OCI-LY1 (cell line): ENCODE data around the gene CCT2.
A peak's percentile ranks its signal among the peaks of the same experiment; 100 is the strongest.

ENCODE experiments used
- H2AFZ ChIP-seq: fragments of 200-600 bp; sonication (generic), shearing (Covaris generic); 2 replicates; pipeline ENCODE4 v1.6.0; 2014; ENCODE audit warnings: antibody characterized with exemption, mild to moderate bottlenecking, low read length
- H3F3A ChIP-seq: fragments of 200-600 bp; sonication (generic), shearing (Covaris generic); 2 replicates; pipeline ENCODE4 v1.6.0; 2014; ENCODE audit warnings: mild to moderate bottlenecking, antibody characterized with exemption, low read length, moderate library complexity; ENCODE audit not compliant: insufficient read depth
- H3K27ac ChIP-seq: fragments of 200-600 bp; sonication (generic); 2 replicates; pipeline ENCODE4 v1.5.1; 2014; ENCODE audit warnings: low read length, mixed run types, mild to moderate bottlenecking, low read depth; ENCODE audit not compliant: poor library complexity, severe bottlenecking
- H3K27me3 ChIP-seq: fragments of 200-600 bp; sonication (generic); 2 replicates; pipeline ENCODE4 v1.6.0; 2014; ENCODE audit warnings: antibody characterized with exemption, mild to moderate bottlenecking, low read length, moderate library complexity; ENCODE audit not compliant: insufficient read depth
- H3K36me3 ChIP-seq: fragments of 200-600 bp; sonication (generic); 2 replicates; pipeline ENCODE4 v1.6.1; 2014; ENCODE audit warnings: mild to moderate bottlenecking, antibody characterized with exemption, low read length, moderate library complexity, mixed read lengths; ENCODE audit not compliant: insufficient read depth
- H3K4me1 ChIP-seq: fragments of 200-600 bp; sonication (generic); 2 replicates; pipeline ENCODE4 v1.5.1; 2014; ENCODE audit warnings: mild to moderate bottlenecking, low read length, moderate library complexity; ENCODE audit not compliant: insufficient read depth, severe bottlenecking
- H3K4me2 ChIP-seq: fragments of 200-600 bp; sonication (generic), shearing (Covaris generic); 2 replicates; pipeline ENCODE4 v1.6.1; 2014; ENCODE audit warnings: low read length
- H3K4me3 ChIP-seq: fragments of 200-600 bp; sonication (generic); 2 replicates; pipeline ENCODE4 v1.5.1; 2014; ENCODE audit warnings: low read length, low read depth, mild to moderate bottlenecking, mixed read lengths; ENCODE audit not compliant: poor library complexity, severe bottlenecking
- H3K79me2 ChIP-seq: fragments of 200-600 bp; shearing (Covaris generic); 2 replicates; pipeline ENCODE4 v1.6.1; 2016; ENCODE audit warnings: mixed run types, low read length, mixed read lengths; ENCODE audit not compliant: insufficient read depth
- H3K9ac ChIP-seq: fragments of 200-600 bp; sonication (generic), shearing (Covaris generic); 2 replicates; pipeline ENCODE4 v1.6.1; 2014; ENCODE audit warnings: mild to moderate bottlenecking, low read length, mixed read lengths
- H3K9me2 ChIP-seq: fragments of 200-600 bp; sonication (generic), shearing (Covaris generic); 2 replicates; pipeline ENCODE4 v1.6.1; 2014; ENCODE audit warnings: low read depth, mild to moderate bottlenecking, low read length, mixed read lengths
- H3K9me3 ChIP-seq: fragments of 200-600 bp; shearing (Covaris generic); 2 replicates; pipeline ENCODE4 v1.6.1; 2014; ENCODE audit warnings: low read length, mixed read lengths
- H4K20me1 ChIP-seq: fragments of 200-600 bp; sonication (generic), shearing (Covaris generic); 2 replicates; pipeline ENCODE4 v1.6.0; 2016; ENCODE audit warnings: mild to moderate bottlenecking, low read length; ENCODE audit not compliant: insufficient read depth
- CTCF ChIP-seq: fragments of 200-600 bp; sonication (generic), shearing (Covaris generic); IDR thresholded peaks from 2 replicates; pipeline ENCODE4 v1.5.1; 2017; ENCODE audit warnings: mild to moderate bottlenecking, antibody characterized with exemption, low read length, moderate library complexity, mixed read lengths
- EZH2 ChIP-seq: fragments of 200-600 bp; sonication (generic), shearing (Covaris generic); IDR thresholded peaks from 2 replicates; pipeline ENCODE4 v1.8.0; 2017; ENCODE audit warnings: borderline replicate concordance, mixed run types, mild to moderate bottlenecking, antibody characterized with exemption, low read length, moderate library complexity, mixed read lengths

Gene CCT2

DNA sequence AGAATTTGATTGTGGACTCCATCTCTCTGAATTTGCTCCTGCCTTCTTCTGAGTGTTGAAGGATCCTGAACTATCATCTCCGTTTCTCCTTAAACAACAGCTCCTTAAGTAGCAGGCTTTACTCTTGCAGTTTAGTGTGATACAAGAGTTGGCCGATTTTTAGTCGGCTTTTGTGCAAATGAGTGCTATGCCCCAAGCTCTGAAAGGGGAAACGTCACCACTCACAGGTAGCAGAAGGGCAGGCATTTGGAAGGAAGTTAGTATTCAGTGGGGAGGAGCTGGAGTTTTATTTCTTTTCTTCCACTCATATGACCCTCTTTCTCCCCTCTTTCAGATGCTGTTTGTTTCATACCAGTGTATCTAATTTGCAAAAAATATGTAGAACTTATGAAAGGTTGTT lies 61.9 kb downstream of the CCT2 start:
- TF ChIP-seq EZH2 (no peak), CTCF (no peak)
- no peak overlapping the region for H3K4me3 ChIP-seq
- no peaks in the 10 kb centered on the region for H3F3A ChIP-seq
- no peak overlapping the region for H3K4me2 ChIP-seq
- no peaks in the 10 kb centered on the region for H3K9me2 ChIP-seq
- H3K27ac ChIP-seq = no peak overlapping the region
- no peaks in the 10 kb centered on the region for H3K36me3 ChIP-seq
- H3K9me3 ChIP-seq = no peaks in the 10 kb centered on the region
- no peaks in the 10 kb centered on the region for H4K20me1 ChIP-seq
- peaks cover 4% of the 10 kb centered on the region for H3K4me1 ChIP-seq
- no peaks in the 10 kb centered on the region for H3K27me3 ChIP-seq
- H3K9ac ChIP-seq = no peak overlapping the region
- no peak overlapping the region for H2AFZ ChIP-seq
- no peaks in the 10 kb centered on the region for H3K79me2 ChIP-seq

- no peak for TF ChIP-seq EZH2
- TF ChIP-seq CTCF = no peak
- H3K9me3 ChIP-seq = no peaks in the 10 kb centered on the region
- no peak overlapping the region for H3K4me3 ChIP-seq
- no peaks in the 10 kb centered on the region for H3K27me3 ChIP-seq
- H2AFZ ChIP-seq = no peak overlapping the region
- H3K9me2 ChIP-seq = no peaks in the 10 kb centered on the region
- peaks cover 4% of the 10 kb centered on the region for H3K4me1 ChIP-seq
- H4K20me1 ChIP-seq = no peaks in the 10 kb centered on the region
- no peaks in the 10 kb centered on the region for H3K36me3 ChIP-seq
- no peak overlapping the region for H3K4me2 ChIP-seq
- no peak overlapping the region for H3K9ac ChIP-seq
- no peaks in the 10 kb centered on the region for H3K79me2 ChIP-seq
- no peaks in the 10 kb centered on the region for H3F3A ChIP-seq
- no peak overlapping the region for H3K27ac ChIP-seq
Measured at GRCh38 chr12:69648476-69648875, 63.2 kb downstream of the CCT2 start.

GRCh38 chr12:69649529-69649928 lies 64.3 kb downstream of the CCT2 start:
- Histone ChIP-seq H3K27me3 (no peaks in the 10 kb centered on the region), H3K9ac (no peak overlapping the region), H3K4me3 (no peak overlapping the region), H3K4me1 (peaks cover 4% of the 10 kb centered on the region), H3K79me2 (no peaks in the 10 kb centered on the region), H3K4me2 (no peak overlapping the region), H3K9me3 (no peaks in the 10 kb centered on the region), H3K27ac (no peak overlapping the region), H3K36me3 (peaks cover 4% of the 10 kb centered on the region; the same call in 1 of the 2 replicates), H2AFZ (no peak overlapping the region), H4K20me1 (no peaks in the 10 kb centered on the region), H3K9me2 (no peaks in the 10 kb centered on the region), H3F3A (no peaks in the 10 kb centered on the region)
- TF ChIP-seq CTCF (peak; percentile 17; the same call in 1 of the 2 replicates), EZH2 (no peak)
